ENCODE results near the gene SPNS2.

GRCh38 chr17:4501295-4501949 lies 2.7 kb downstream of the SPNS2 start:
- TF ChIP-seq RFX5 (IDR thresholded peaks at IDR 0.05; ENCODE audit: low read length) (no peak), CTCF (IDR thresholded peaks at IDR 0.05) (no peak), TAF1 (IDR thresholded peaks at IDR 0.05; ENCODE audit: borderline replicate concordance, low read depth, low read length) (no peak), GABPA (IDR thresholded peaks at IDR 0.05; ENCODE audit: low read depth) (no peak), CHD2 (IDR thresholded peaks at IDR 0.05; ENCODE audit: low read length, partially characterized antibody) (no peak)

Measured in SK-N-SH (cell line).